GM23338 (cell line): ENCODE measurements around the gene WNT6. TPM values are rescaled to one million over a fixed set of nuclear protein-coding genes. Genes with fewer than 3 reads are reported as not detected.
A peak's percentile ranks its signal among the peaks of the same experiment; 100 is the strongest.

Experiments used
- ATAC-seq: fragments of 200-7000 bp; cut with Tn5 transposase; 3 replicates; pipeline ENCODE4 v1.9.1; 2020
- DNase-seq: peaks from one replicate; pipeline ENCODE4 v3.0.0-alpha.2; 2015; ENCODE audit warnings: low spot score
- H2AFZ ChIP-seq: fragments of 200-600 bp; sonication (generic); 2 replicates; pipeline ENCODE4 v1.8.0; 2016; ENCODE audit warnings: antibody characterized with exemption, mild to moderate bottlenecking, moderate library complexity
- H3F3A ChIP-seq: fragments of 200-600 bp; sonication (generic); replicated peaks from 2 replicates; pipeline ENCODE4 v1.8.0; 2017; ENCODE audit warnings: antibody characterized with exemption, mixed run types, low read depth
- H3K27ac ChIP-seq: fragments of 200-600 bp; sonication (generic); 2 replicates; pipeline ENCODE4 v1.6.1; 2016; ENCODE audit warnings: low read depth
- H3K27me3 ChIP-seq: fragments of 200-600 bp; sonication (generic); 2 replicates; pipeline ENCODE4 v1.8.0; 2016; ENCODE audit warnings: mild to moderate bottlenecking, mixed run types, moderate library complexity; ENCODE audit not compliant: insufficient read depth
- H3K36me3 ChIP-seq: fragments of 200-600 bp; sonication (generic); 2 replicates; pipeline ENCODE4 v1.8.0; 2016; ENCODE audit warnings: mild to moderate bottlenecking; ENCODE audit not compliant: insufficient read depth
- H3K4me1 ChIP-seq: fragments of 200-600 bp; sonication (generic); 2 replicates; pipeline ENCODE4 v1.8.0; 2016; ENCODE audit warnings: mild to moderate bottlenecking, moderate library complexity; ENCODE audit not compliant: insufficient read depth
- H3K4me2 ChIP-seq: fragments of 200-600 bp; sonication (generic); 2 replicates; pipeline ENCODE4 v1.7.1; 2017; ENCODE audit warnings: mixed run types
- H3K4me3 ChIP-seq: fragments of 200-600 bp; sonication (generic); 2 replicates; pipeline ENCODE4 v1.6.1; 2016; ENCODE audit warnings: mixed run types
- H3K79me2 ChIP-seq: fragments of 200-600 bp; sonication (generic); replicated peaks from 2 replicates; pipeline ENCODE4 v1.8.0; 2017; ENCODE audit warnings: mild to moderate bottlenecking; ENCODE audit not compliant: insufficient read depth
- H3K9me2 ChIP-seq: fragments of 200-600 bp; sonication (generic); 2 replicates; pipeline ENCODE4 v1.8.0; 2017; ENCODE audit not compliant: insufficient read depth
- H4K20me1 ChIP-seq: fragments of 200-600 bp; sonication (generic); replicated peaks from 2 replicates; pipeline ENCODE4 v1.8.0; 2017; ENCODE audit warnings: mild to moderate bottlenecking; ENCODE audit not compliant: insufficient read depth
- H3K27ac Mint-ChIP-seq: 2 replicates; pipeline ENCODE4 v1.8.0; 2020; ENCODE audit warnings: inconsistent platforms, mild to moderate bottlenecking, moderate library complexity, mixed read lengths
- H3K27me3 Mint-ChIP-seq: 3 replicates; pipeline ENCODE4 v1.8.0; 2022; ENCODE audit warnings: low read depth, mild to moderate bottlenecking, moderate library complexity, mixed read lengths, inconsistent platforms; ENCODE audit not compliant: insufficient read depth, poor library complexity
- H3K36me3 Mint-ChIP-seq: 3 replicates; pipeline ENCODE4 v1.8.0; 2021; ENCODE audit warnings: low read depth, mild to moderate bottlenecking, inconsistent platforms, moderate library complexity, mixed read lengths
- H3K4me1 Mint-ChIP-seq: 3 replicates; pipeline ENCODE4 v1.8.0; 2020; ENCODE audit warnings: mild to moderate bottlenecking, inconsistent platforms, mixed read lengths
- H3K4me3 Mint-ChIP-seq: 3 replicates; pipeline ENCODE4 v1.8.0; 2021; ENCODE audit warnings: moderate library complexity, mild to moderate bottlenecking, inconsistent platforms, mixed read lengths
- H3K9me3 Mint-ChIP-seq: 3 replicates; pipeline ENCODE4 v1.8.0; 2020; ENCODE audit warnings: moderate library complexity, mild to moderate bottlenecking, inconsistent platforms, mixed read lengths
- CREB1 ChIP-seq: fragments of 250-450 bp; sonication (Bioruptor Pico); IDR thresholded peaks from 2 replicates; pipeline ENCODE4 v1.5.0; 2020; ENCODE audit warnings: low read depth, mild to moderate bottlenecking, moderate library complexity
- EZH2 ChIP-seq: fragments of 200-600 bp; sonication (generic); IDR thresholded peaks from one replicate; pipeline ENCODE4 v1.8.0; 2017; ENCODE audit warnings: antibody characterized with exemption, mild to moderate bottlenecking, low read depth; ENCODE audit not compliant: unreplicated experiment
- EZH2phosphoT487 ChIP-seq: fragments of 200-600 bp; sonication (generic); IDR thresholded peaks from one replicate; pipeline ENCODE4 v1.8.1; 2018; ENCODE audit warnings: antibody characterized with exemption; ENCODE audit not compliant: unreplicated experiment
- JUNB ChIP-seq: IDR thresholded peaks from one replicate; pipeline ENCODE4 v1.6.1; 2016; ENCODE audit warnings: antibody characterized with exemption; ENCODE audit not compliant: unreplicated experiment
- NANOG ChIP-seq: IDR thresholded peaks from 2 replicates; pipeline ENCODE4 v1.6.1; 2016; ENCODE audit warnings: antibody characterized with exemption, borderline replicate concordance
- POLR2AphosphoS5 ChIP-seq: IDR thresholded peaks from 2 replicates; pipeline ENCODE4 v1.6.1; 2016; ENCODE audit warnings: antibody characterized with exemption, low read depth
- ZNF331 ChIP-seq: fragments of 250-450 bp; sonication (Bioruptor Pico); IDR thresholded peaks from 2 replicates; pipeline ENCODE4 v1.5.0; 2020; ENCODE audit warnings: low read depth, mild to moderate bottlenecking, moderate library complexity
- polyA plus RNA-seq: library from polyadenylated mRNA; unstranded; fragments of >200 nt; fragmentation: Nextera tagmentation; extraction: Ambion mirVana; gene quantifications from 2 replicates; pipeline ENCODE4 v1.2.1, GENCODE V29; 2016
- total RNA-seq: library from RNA; depleted of rRNA; stranded (reverse); fragments of >200 nt; shearing (Covaris generic); gene quantifications from 2 replicates; pipeline ENCODE4 v1.2.3, GENCODE V29; 2014
- TF ChIP-seq, protein P1 (sequence below): IDR thresholded peaks from one replicate; pipeline ENCODE4 v1.6.1; 2018; ENCODE audit warnings: antibody characterized with exemption; ENCODE audit not compliant: unreplicated experiment
- TF ChIP-seq, protein P2 (sequence below): fragments of 250-450 bp; sonication (Bioruptor Pico); IDR thresholded peaks from 2 replicates; pipeline ENCODE4 v1.5.0; 2020; ENCODE audit warnings: mild to moderate bottlenecking, moderate library complexity

WNT6 gene
- total and polyA plus RNA-seq, 2 experiments from 2014 or later = not detected

DNA sequence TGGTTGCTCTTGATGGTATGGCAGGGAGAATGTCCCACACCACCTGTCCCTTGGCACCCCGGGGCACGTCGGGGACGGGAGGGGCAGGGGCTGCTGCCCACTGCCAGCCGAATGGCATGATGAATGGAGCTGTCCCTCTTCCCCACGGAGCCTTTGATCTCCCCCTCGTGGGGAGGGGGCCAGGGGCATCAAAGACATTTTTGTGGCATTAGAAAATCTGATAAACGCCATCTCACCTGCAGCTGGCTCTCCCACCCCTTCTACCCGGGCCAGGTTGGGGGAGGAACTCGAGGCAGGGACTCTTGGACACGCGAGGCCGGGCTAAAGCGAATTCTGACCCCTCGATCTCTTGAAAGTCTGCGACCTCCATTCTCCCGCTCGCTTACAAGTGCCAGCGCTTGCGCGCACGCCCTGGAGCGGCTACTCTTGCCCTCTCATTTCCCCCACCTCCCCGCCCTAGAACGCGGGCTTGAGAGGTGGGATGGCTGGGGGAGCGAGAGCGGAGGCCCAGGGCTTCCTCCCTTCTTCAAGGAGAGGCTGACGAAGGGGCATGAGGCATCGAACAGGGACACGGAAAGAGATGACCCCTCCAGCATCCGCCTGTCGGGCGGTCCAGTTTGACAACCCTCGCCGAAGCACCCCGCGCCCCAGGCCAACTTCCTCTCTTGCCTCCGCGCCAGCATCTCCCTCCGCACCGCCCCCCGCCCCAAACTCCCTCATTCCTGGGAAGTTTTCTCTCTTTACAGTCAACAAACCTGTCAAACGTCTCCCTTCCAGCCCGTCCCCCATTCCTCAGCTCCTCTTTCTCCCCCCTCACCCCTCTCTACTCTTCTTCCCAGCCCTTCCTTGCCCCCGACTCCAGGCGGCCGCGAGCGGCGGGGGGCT is 692 bp upstream of the WNT6 start:
- H3K27ac Mint-ChIP-seq = no peak overlapping the region
- ATAC-seq = peak; percentile 1; the same call in 2 of the 3 replicates

DNA sequence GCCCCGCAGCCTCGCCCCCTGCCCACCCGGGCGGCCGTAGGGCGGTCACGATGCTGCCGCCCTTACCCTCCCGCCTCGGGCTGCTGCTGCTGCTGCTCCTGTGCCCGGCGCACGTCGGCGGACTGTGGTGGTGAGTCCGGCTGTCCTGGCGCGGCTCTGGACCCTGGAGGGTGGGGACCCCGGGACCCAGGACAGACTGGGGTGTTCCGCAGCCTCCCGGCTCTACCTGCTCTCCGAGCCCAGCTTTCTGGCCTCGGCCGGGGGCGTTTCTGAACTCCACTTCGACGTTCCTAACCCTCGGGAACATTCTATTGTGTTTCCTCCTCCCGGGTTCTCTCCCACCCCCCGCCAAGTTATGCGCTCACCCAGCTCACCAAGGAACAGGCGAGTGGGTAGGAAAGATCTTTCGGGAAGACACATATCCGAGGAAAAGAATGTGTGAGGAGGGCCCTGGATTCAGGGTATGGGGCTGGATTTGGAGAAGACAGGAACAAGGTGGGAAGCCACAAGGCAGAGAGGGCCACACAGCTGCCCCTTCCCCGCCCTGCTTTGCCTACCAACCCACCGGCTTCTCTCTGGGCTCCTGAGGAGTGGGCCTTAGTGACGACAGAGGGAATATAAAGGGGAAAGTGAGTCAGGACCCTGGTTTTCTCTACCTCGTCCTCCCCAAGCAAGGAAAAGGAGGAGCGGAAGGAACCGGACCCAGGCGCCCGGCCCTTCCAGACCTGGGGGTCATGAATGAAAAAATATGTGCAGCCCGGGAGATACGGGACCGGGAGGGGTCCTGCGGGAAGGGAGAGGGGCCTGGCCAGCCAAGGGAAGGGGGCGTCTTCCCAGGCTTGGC is 605 bp downstream of the WNT6 start:
- H3K27ac ChIP-seq = no peak overlapping the region
- H3K4me2 ChIP-seq = peak overlapping the region; percentile 75
- H3F3A ChIP-seq = 0 out of 2 replicates have a peak, but pooled peaks cover 18% of the 10 kb centered on the region
- peaks cover 97% of the 10 kb centered on the region for H3K27me3 ChIP-seq
- H3K36me3 Mint-ChIP-seq = no peaks in the 10 kb centered on the region
- H3K79me2 ChIP-seq = no peaks in the 10 kb centered on the region
- peaks cover 42% of the 10 kb centered on the region for H3K4me1 ChIP-seq
- peak overlapping the region; percentile 50 for H3K4me3 ChIP-seq
- peak overlapping the region; percentile 60 for H3K4me3 Mint-ChIP-seq
- no peaks in the 10 kb centered on the region for H3K9me2 ChIP-seq
- H2AFZ ChIP-seq = peak overlapping the region; percentile 43; the same call in 1 of the 2 replicates
- H3K27me3 Mint-ChIP-seq = peaks cover 96% of the 10 kb centered on the region
- no peaks in the 10 kb centered on the region; the same call in 1 of the 2 replicates for H3K36me3 ChIP-seq
- H3K9me3 Mint-ChIP-seq = no peaks in the 10 kb centered on the region; the same call in 2 of the 3 replicates
- peaks cover 49% of the 10 kb centered on the region for H3K4me1 Mint-ChIP-seq
- H3K27ac Mint-ChIP-seq = no peak overlapping the region
- peaks cover 7% of the 10 kb centered on the region for H4K20me1 ChIP-seq
- DNase-seq (no peak), ATAC-seq (no peak)
- peak; percentile 98 for TF ChIP-seq EZH2
- no peak for TF ChIP-seq CREB1 (CRISPR knock-in tag)
- TF ChIP-seq, protein P1, sequence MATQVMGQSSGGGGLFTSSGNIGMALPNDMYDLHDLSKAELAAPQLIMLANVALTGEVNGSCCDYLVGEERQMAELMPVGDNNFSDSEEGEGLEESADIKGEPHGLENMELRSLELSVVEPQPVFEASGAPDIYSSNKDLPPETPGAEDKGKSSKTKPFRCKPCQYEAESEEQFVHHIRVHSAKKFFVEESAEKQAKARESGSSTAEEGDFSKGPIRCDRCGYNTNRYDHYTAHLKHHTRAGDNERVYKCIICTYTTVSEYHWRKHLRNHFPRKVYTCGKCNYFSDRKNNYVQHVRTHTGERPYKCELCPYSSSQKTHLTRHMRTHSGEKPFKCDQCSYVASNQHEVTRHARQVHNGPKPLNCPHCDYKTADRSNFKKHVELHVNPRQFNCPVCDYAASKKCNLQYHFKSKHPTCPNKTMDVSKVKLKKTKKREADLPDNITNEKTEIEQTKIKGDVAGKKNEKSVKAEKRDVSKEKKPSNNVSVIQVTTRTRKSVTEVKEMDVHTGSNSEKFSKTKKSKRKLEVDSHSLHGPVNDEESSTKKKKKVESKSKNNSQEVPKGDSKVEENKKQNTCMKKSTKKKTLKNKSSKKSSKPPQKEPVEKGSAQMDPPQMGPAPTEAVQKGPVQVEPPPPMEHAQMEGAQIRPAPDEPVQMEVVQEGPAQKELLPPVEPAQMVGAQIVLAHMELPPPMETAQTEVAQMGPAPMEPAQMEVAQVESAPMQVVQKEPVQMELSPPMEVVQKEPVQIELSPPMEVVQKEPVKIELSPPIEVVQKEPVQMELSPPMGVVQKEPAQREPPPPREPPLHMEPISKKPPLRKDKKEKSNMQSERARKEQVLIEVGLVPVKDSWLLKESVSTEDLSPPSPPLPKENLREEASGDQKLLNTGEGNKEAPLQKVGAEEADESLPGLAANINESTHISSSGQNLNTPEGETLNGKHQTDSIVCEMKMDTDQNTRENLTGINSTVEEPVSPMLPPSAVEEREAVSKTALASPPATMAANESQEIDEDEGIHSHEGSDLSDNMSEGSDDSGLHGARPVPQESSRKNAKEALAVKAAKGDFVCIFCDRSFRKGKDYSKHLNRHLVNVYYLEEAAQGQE = no peak
- TF ChIP-seq POLR2AphosphoS5 = no peak
- TF ChIP-seq JUNB = no peak
- TF ChIP-seq, protein P2, sequence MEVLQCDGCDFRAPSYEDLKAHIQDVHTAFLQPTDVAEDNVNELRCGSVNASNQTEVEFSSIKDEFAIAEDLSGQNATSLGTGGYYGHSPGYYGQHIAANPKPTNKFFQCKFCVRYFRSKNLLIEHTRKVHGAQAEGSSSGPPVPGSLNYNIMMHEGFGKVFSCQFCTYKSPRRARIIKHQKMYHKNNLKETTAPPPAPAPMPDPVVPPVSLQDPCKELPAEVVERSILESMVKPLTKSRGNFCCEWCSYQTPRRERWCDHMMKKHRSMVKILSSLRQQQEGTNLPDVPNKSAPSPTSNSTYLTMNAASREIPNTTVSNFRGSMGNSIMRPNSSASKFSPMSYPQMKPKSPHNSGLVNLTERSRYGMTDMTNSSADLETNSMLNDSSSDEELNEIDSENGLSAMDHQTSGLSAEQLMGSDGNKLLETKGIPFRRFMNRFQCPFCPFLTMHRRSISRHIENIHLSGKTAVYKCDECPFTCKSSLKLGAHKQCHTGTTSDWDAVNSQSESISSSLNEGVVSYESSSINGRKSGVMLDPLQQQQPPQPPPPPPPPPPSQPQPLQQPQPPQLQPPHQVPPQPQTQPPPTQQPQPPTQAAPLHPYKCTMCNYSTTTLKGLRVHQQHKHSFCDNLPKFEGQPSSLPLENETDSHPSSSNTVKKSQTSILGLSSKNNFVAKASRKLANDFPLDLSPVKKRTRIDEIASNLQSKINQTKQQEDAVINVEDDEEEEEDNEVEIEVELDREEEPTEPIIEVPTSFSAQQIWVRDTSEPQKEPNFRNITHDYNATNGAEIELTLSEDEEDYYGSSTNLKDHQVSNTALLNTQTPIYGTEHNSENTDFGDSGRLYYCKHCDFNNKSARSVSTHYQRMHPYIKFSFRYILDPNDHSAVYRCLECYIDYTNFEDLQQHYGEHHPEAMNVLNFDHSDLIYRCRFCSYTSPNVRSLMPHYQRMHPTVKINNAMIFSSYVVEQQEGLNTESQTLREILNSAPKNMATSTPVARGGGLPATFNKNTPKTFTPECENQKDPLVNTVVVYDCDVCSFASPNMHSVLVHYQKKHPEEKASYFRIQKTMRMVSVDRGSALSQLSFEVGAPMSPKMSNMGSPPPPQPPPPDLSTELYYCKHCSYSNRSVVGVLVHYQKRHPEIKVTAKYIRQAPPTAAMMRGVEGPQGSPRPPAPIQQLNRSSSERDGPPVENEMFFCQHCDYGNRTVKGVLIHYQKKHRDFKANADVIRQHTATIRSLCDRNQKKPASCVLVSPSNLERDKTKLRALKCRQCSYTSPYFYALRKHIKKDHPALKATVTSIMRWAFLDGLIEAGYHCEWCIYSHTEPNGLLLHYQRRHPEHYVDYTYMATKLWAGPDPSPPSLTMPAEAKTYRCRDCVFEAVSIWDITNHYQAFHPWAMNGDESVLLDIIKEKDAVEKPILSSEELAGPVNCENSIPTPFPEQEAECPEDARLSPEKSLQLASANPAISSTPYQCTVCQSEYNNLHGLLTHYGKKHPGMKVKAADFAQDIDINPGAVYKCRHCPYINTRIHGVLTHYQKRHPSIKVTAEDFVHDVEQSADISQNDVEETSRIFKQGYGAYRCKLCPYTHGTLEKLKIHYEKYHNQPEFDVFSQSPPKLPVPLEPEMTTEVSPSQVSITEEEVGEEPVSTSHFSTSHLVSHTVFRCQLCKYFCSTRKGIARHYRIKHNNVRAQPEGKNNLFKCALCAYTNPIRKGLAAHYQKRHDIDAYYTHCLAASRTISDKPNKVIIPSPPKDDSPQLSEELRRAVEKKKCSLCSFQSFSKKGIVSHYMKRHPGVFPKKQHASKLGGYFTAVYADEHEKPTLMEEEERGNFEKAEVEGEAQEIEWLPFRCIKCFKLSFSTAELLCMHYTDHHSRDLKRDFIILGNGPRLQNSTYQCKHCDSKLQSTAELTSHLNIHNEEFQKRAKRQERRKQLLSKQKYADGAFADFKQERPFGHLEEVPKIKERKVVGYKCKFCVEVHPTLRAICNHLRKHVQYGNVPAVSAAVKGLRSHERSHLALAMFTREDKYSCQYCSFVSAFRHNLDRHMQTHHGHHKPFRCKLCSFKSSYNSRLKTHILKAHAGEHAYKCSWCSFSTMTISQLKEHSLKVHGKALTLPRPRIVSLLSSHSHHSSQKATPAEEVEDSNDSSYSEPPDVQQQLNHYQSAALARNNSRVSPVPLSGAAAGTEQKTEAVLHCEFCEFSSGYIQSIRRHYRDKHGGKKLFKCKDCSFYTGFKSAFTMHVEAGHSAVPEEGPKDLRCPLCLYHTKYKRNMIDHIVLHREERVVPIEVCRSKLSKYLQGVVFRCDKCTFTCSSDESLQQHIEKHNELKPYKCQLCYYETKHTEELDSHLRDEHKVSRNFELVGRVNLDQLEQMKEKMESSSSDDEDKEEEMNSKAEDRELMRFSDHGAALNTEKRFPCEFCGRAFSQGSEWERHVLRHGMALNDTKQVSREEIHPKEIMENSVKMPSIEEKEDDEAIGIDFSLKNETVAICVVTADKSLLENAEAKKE (CRISPR knock-in tag) = no peak
- peak; percentile 94 for TF ChIP-seq EZH2phosphoT487
- no peak for TF ChIP-seq NANOG

More for the DNA sequence above, 692 bp upstream of the WNT6 start:
- H3K4me2 ChIP-seq = peak overlapping the region; percentile 78
- peaks cover 7% of the 10 kb centered on the region for H4K20me1 ChIP-seq
- Mint-ChIP-seq H3K4me1 (peaks cover 61% of the 10 kb centered on the region), H3K27me3 (peaks cover 96% of the 10 kb centered on the region), H3K9me3 (no peaks in the 10 kb centered on the region; the same call in 2 of the 3 replicates), H3K4me3 (peak overlapping the region; percentile 70), H3K36me3 (no peaks in the 10 kb centered on the region)
- 0 out of 2 replicates have a peak overlapping the region, but pooled peaks have one; percentile 52 for H2AFZ ChIP-seq
- TF ChIP-seq EZH2 (peak; percentile 93), ZNF331 (CRISPR knock-in tag) (no peak)
- no peaks in the 10 kb centered on the region for H3K79me2 ChIP-seq
- peaks cover 52% of the 10 kb centered on the region for H3K4me1 ChIP-seq
- peak overlapping the region; percentile 54 for H3K4me3 ChIP-seq
- H3F3A ChIP-seq = 0 out of 2 replicates have a peak, but pooled peaks cover 20% of the 10 kb centered on the region
- H3K27me3 ChIP-seq = peaks cover 97% of the 10 kb centered on the region
- H3K9me2 ChIP-seq = no peaks in the 10 kb centered on the region
- H3K27ac ChIP-seq = no peak overlapping the region
- DNase-seq = peak; percentile 84
- no peaks in the 10 kb centered on the region; the same call in 1 of the 2 replicates for H3K36me3 ChIP-seq
